ENCODE measurements around the gene STIL.

STIL gene

DNA sequence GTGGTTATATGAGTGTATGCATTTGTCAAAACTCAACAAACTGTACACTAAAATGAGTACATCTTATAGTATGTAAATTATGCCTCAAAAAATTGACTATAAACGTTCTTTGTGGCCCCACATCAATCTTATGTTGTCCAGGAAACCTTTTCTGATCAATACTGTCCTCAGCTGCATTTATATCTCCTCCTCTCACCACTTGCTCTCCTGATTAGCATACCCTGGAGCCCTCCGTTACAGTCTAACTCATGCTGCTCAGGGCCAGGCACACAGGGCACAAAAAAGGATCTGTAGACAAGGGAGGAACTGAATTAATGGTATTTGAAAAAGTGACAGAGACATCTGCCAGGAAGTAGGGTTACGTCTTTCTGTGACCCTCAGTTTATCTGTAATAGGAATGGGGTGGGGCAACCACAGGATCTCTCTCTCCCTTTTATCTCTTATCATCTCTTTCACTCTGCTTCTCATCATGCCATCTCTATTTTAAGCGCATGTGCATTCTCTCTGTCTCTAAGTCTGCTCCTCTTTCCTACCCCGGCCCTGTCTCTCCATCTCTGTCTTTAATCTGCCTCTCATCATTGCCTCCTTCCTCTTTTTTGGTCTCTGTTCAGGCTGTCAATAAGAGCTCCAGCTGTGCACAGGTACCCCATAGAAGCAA lies 74.9 kb downstream of the STIL start:
- DNase-seq (ENCODE audit: insufficient read length, low spot score) (no peak), FAIRE-seq (no peak)

DNA sequence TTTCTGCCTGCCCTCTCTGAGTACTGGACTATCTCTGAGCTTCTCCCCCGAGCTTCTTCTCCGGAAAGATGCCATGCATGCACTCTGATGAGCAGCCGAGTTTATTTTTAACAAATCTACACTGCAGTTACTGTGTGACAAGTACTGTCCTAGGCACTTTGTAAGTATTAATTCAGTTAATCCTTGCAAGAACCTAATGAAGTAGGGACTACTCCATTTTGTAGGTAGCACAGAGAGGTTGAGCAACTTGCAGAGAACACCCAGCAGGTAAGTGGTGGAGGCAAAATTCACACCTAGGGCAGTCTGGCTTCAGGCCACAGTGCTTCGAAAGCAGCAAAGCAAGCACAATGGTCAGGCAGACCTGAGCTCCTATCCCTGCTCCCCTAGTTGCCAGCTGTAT lies 78.1 kb downstream of the STIL start:
- FAIRE-seq (no peak), DNase-seq (ENCODE audit: insufficient read length, low spot score) (no peak)

- DNase-seq (ENCODE audit: insufficient read length, low spot score) (no peak), FAIRE-seq (no peak)
Observed at GRCh38 chr1:47235241-47235681, 78.7 kb downstream of the STIL start.

DNA sequence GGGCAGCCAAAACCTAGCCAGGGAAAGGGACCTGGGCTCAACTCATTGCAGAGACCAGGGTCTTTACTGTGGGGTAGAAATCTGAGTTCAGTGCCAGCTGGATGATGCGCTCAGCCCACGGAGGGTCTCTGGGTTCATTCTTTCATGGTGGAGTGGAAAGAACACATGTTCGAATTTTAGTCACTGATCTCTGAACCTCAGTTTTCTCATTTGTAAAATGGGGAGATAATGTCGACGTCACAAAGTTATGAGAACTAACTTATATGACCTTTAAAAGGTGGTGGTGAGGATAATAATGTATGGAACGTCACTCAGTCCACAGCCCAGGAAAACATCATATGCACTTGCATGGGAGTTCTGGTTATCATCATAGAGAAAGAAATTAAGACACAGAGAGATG lies 80.8 kb downstream of the STIL start:
- FAIRE-seq (no peak), DNase-seq (ENCODE audit: insufficient read length, low spot score) (no peak)

GRCh38 chr1:47232187-47232874 lies 81.6 kb downstream of the STIL start, which contains the start of gene TAL1:
TSS of gene TAL1 (minus strand) at chr1:47232225. CDS start at chr1:47225888, 6,337 bp downstream.
- FAIRE-seq (no peak), DNase-seq (ENCODE audit: insufficient read length, low spot score) (no peak)

- no peak for DNase-seq (ENCODE audit: insufficient read length, low spot score)
- no peak for FAIRE-seq
Observed at GRCh38 chr1:47231301-47232186, 82.4 kb downstream of the STIL start.

- no peak for DNase-seq (ENCODE audit: insufficient read length, low spot score)
- no peak for FAIRE-seq
Observed at GRCh38 chr1:47230692-47231300, 83.2 kb downstream of the STIL start.

GRCh38 chr1:47229886-47230691 lies 83.9 kb downstream of the STIL start:
- FAIRE-seq = no peak
- no peak for DNase-seq (ENCODE audit: insufficient read length, low spot score)

GRCh38 chr1:47229031-47229885 lies 84.7 kb downstream of the STIL start:
- FAIRE-seq = no peak

GRCh38 chr1:47228644-47229030 lies 85.3 kb downstream of the STIL start:
- FAIRE-seq = no peak
- DNase-seq (ENCODE audit: insufficient read length, low spot score) = no peak

More at GRCh38 chr1:47229031-47229885, 84.7 kb downstream of the STIL start:
- DNase-seq (ENCODE audit: insufficient read length, low spot score) = no peak

GRCh38 chr1:47227341-47228232 lies 86.4 kb downstream of the STIL start:
- FAIRE-seq (no peak), DNase-seq (ENCODE audit: insufficient read length, low spot score) (no peak)

DNA sequence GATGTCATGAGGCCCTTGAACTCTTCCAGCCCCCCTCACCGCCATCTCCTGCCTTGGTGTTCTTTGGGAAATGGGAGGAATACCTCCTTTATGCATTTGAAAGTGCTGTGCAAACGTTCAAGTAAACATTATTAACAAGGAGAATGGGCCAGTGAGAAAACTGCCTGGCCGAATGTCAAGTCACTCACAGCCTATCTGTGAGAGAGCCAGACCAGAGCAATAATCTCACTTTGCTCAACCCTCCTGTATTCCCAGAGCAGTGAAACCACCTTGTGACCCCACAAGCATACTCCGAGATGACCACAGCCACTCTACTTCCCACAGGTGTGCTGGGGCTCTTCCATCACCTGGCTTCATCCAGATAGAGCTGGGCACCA lies 87.1 kb downstream of the STIL start:
- FAIRE-seq (no peak), DNase-seq (ENCODE audit: insufficient read length, low spot score) (no peak)

DNA sequence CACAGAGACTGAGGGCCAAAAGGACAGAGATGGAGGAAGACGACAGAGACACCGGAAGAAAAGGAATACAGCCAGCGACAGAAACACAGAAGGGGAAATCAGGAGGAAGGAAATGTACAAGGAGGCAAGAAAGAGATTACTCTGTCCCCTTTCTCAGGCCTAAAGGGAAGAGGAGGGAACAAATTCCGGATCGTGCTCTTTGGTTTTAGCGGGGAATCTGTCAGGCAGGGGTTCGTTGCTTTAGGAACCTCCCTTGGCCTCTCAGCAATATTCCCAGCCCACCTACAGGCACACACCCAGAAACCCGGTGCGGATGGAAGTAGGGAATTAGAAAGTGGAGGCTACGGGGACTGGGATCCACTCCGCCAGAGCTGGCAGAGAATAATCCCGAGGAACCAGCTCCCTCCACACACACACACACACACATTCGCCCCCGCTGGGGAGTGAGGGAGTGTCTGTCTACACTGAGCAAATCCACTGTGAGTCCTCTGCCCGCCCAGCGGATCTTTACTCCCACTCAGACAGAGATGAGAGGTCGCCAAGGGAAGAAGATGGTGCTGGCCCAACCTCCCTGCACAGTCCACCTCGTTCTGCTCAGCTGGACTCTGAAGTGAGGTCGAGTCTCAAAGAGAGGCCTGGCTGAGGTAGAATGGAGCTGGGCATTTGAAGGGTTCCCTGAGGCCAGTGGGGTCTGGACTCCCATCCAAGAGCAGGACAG lies 87.7 kb downstream of the STIL start:
- no peak for FAIRE-seq
- no peak for DNase-seq (ENCODE audit: insufficient read length, low spot score)

DNA sequence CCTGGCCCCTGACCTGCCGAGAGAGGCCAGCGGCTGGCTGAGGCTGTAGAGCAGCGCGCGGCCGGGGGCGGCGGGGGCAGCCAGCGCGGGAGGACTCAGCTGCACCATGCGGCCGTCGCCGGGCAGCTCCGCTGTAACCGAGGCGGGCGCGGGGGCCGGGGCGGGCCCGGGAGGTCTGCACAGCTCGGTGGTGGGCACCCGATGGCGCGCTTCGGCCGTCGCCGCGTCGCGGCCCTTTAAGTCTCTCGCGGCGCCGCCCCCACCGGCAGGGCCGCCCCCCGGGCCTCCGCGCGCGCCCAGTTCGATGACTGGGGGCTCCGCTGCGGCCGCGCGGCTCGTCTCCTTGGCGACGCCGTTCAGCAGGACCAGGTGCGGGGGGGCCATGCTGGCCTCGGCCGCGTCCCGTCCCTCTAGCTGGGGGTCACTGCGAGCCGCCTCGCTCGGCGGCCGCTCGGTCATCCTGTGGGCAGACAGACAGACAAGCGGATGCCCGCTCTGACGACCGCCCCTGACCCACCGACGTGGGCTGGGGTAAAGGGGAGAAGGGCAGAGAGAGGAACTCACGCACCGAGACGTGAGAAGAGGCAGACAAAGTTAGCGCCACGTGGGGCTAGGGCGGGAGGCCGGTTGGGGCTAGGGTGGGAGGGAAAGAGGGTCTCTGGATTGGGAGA lies 88.4 kb downstream of the STIL start:
- FAIRE-seq (no peak), DNase-seq (ENCODE audit: insufficient read length, low spot score) (no peak)

DNA sequence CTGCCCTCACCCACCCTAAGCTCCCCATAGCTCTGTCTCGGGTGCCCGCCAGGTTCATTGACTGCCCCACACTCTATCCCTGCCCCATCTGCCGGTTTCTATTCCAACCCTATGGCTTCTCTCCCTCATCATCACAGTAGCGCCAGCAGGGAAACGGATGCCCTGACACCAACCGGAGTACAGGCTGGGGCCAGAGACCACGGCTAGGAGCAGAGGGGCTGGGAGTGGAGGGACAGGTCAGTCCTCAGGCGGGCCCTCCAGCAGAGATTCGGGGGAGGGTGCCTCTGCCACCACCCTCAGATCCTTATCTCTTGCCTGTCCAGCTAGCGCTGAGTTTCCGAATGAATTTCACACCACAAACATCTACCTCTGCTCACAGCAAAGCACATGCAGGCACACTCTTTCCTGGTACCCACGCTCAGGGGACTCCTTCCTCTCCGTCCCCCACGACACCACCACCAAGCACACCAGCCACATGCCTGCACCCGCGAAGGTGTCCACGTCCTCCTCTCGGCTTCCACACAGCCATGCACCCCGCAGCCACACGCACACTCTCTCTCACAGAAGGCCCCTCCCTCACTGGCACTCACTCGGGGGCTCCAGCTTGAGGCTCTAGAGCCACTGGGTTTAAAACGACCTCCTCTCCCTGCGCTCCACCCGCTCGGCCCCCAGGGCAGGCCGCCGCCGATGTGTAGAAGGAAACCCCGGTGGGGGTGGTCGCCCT lies 89.1 kb downstream of the STIL start:
- DNase-seq (ENCODE audit: insufficient read length, low spot score) (no peak), FAIRE-seq (no peak)

DNA sequence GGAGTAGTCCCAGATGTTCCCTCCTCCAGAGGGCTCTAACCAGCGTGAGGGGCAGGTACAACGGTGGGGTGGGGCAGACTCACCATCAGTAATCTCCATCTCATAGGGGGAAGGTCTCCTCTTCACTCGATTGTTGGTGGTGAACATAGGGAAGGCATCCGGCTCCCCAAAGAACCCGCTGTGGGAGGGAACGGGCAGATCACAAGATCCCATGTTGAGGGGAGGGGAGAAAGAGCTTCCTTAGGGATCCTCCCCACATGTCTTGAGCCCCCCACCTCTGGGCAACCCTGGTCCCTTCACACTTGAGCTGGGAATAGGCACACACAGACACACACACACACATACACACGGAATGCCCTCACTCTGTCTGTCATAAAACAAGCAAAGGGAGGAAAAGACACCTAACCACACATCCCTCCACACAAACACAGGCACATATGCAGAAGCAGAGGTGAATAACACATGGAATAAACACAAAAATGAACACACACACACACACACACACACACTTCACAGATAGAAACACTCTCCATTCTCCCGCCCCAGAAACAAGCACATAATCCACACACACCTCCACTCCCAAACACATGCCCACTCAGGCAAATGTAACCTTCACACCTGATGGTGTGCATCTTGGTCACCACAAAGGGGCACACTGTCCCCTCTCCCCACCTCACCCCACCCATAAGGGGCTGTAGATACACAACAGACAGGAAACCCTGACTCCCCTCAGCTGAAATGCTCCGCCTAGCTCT lies 89.8 kb downstream of the STIL start:
- no peak for FAIRE-seq

More for the DNA sequence above, 89.8 kb downstream of the STIL start:
- no peak for DNase-seq (ENCODE audit: insufficient read length, low spot score)

Measured in HTR-8/SVneo (cell line).